A673 (cell line): Measurements from ENCODE around the gene APAF1. TPM values are rescaled to one million over a fixed set of nuclear protein-coding genes. Genes with fewer than 3 reads are reported as not detected.

Source experiments
- BruUV-seq: library from RNA; stranded (reverse); fragments of 400-500 nt; replicated peaks from 2 replicates; lab custom pipeline; 2021; lab: Mats Ljungman, UMichigan
- CTCF ChIA-PET: fragments of 300-600 bp; sonication (Branson Sonifier 250); formaldehyde crosslinking; loops from one replicate; lab custom pipeline; 2022; ENCODE audit warnings: antibody characterized with exemption; lab: Charles Lee
- POLR2A ChIA-PET: fragments of 300-600 bp; sonication (Branson Sonifier 250); formaldehyde crosslinking; loops from one replicate; lab custom pipeline; 2022; ENCODE audit warnings: antibody characterized with exemption; ENCODE audit not compliant: low non-redundant PET; lab: Charles Lee
- DNase-seq: peaks from one replicate; pipeline ENCODE4 v3.0.0-alpha.2; 2015; ENCODE audit warnings: low spot score
- H3K27ac ChIP-seq: fragments of 200-600 bp; sonication (generic); 2 replicates; pipeline ENCODE4 v1.5.1; 2016; ENCODE audit warnings: mixed run types, low read depth, mild to moderate bottlenecking, mixed read lengths, antibody characterized with exemption, low read length; ENCODE audit not compliant: poor library complexity, severe bottlenecking
- H3K27me3 ChIP-seq: fragments of 200-600 bp; sonication (generic); replicated peaks from 2 replicates; pipeline ENCODE4 v1.6.1; 2017; ENCODE audit warnings: mixed run types, low read depth, mild to moderate bottlenecking, mixed read lengths, antibody characterized with exemption, low read length; ENCODE audit not compliant: insufficient read depth, poor library complexity
- H3K36me3 ChIP-seq: fragments of 200-600 bp; sonication (generic); 2 replicates; pipeline ENCODE4 v1.6.1; 2016; ENCODE audit warnings: mixed run types, mild to moderate bottlenecking, mixed read lengths, antibody characterized with exemption, low read length; ENCODE audit not compliant: insufficient read depth, poor library complexity, severe bottlenecking
- H3K4me1 ChIP-seq: fragments of 200-600 bp; sonication (generic); 2 replicates; pipeline ENCODE4 v1.6.1; 2017; ENCODE audit warnings: mixed run types, mild to moderate bottlenecking, mixed read lengths, antibody characterized with exemption, low read length; ENCODE audit not compliant: insufficient read depth, poor library complexity, severe bottlenecking
- H3K4me3 ChIP-seq: fragments of 200-600 bp; sonication (generic); 2 replicates; pipeline ENCODE4 v1.5.1; 2016; ENCODE audit warnings: low read depth, mixed run types, mild to moderate bottlenecking, mixed read lengths, low read length; ENCODE audit not compliant: poor library complexity, severe bottlenecking
- H3K9me3 ChIP-seq: fragments of 200-600 bp; sonication (generic); 2 replicates; pipeline ENCODE4 v1.6.1; 2016; ENCODE audit warnings: mixed run types, low read depth, mild to moderate bottlenecking, mixed read lengths, antibody characterized with exemption, low read length; ENCODE audit not compliant: poor library complexity, severe bottlenecking
- CTCF ChIP-seq: fragments of 300-800, 200-600 bp; sonication (generic); conservative IDR thresholded peaks from 2 replicates; pipeline ENCODE4 v1.5.1; 2017; ENCODE audit warnings: low read depth, mild to moderate bottlenecking, antibody characterized with exemption, low read length, moderate library complexity, mixed read lengths
- EZH2 ChIP-seq: fragments of 200-600 bp; sonication (generic); IDR thresholded peaks from 2 replicates; pipeline ENCODE4 v1.6.1; 2017; ENCODE audit warnings: borderline replicate concordance, low read depth, mild to moderate bottlenecking, mixed read lengths, antibody characterized with exemption, low read length; ENCODE audit not compliant: poor library complexity, severe bottlenecking
- intact Hi-C: fragments of 100-400 bp; cut with micrococcal nuclease; formaldehyde crosslinking; loops from one replicate; pipeline ENCODE4 v1.10.0; 2022; ENCODE audit not compliant: unreplicated experiment
- total RNA-seq: library from RNA; stranded (reverse); gene quantifications from 2 replicates; pipeline ENCODE4 v1.2.3, GENCODE V29; 2021

APAF1 gene
- total RNA-seq, 1 experiment from 2014 or later = 24.2 TPM

GRCh38 chr12:98684199-98684598 is 39.1 kb downstream of the APAF1 start:
- Histone ChIP-seq H3K4me3 (no peak overlapping the region), H3K4me1 (no peaks in the 10 kb centered on the region), H3K27me3 (no peaks in the 10 kb centered on the region), H3K9me3 (no peaks in the 10 kb centered on the region), H3K36me3 (peaks cover 19% of the 10 kb centered on the region), H3K27ac (no peak overlapping the region)
- CTCF ChIA-PET = no interaction called here
- TF ChIP-seq EZH2 (no peak), CTCF (no peak)
- POLR2A ChIA-PET = no interaction called here
- no TSS peak for BruUV-seq
- intact Hi-C loops = no loop called here
- no peak for DNase-seq

GRCh38 chr12:98686603-98687002 is 41.5 kb downstream of the APAF1 start:
- Histone ChIP-seq H3K27me3 (no peaks in the 10 kb centered on the region), H3K4me3 (no peak overlapping the region), H3K27ac (no peak overlapping the region), H3K36me3 (peaks cover 15% of the 10 kb centered on the region), H3K4me1 (no peaks in the 10 kb centered on the region), H3K9me3 (no peaks in the 10 kb centered on the region)
- intact Hi-C loops = no loop called here
- DNase-seq = no peak
- TF ChIP-seq CTCF (no peak), EZH2 (no peak)
- POLR2A ChIA-PET = no interaction called here
- CTCF ChIA-PET = interaction anchor here (0.6 kb wide), 1 partner anchor 462 kb away, joined by 3 read pairs; no protein-coding TSS in a partner anchor
- no TSS peak for BruUV-seq

- ChIA-PET POLR2A (no interaction called here), CTCF (no interaction called here)
- DNase-seq = no peak
- BruUV-seq = no TSS peak
- no peak for TF ChIP-seq EZH2
- no peak for TF ChIP-seq CTCF
- no peaks in the 10 kb centered on the region for H3K27me3 ChIP-seq
- no peaks in the 10 kb centered on the region for H3K4me1 ChIP-seq
- intact Hi-C loops = no loop called here
- no peak overlapping the region for H3K27ac ChIP-seq
- H3K4me3 ChIP-seq = no peak overlapping the region
- no peaks in the 10 kb centered on the region for H3K9me3 ChIP-seq
- peaks cover 5% of the 10 kb centered on the region for H3K36me3 ChIP-seq
These were observed 46.3 kb downstream of the APAF1 start for GRCh38 chr12:98691351-98691750.
